ENCODE results near the gene LILRB1.
"Not testable (repeated sequence)": the region's sequence is repeated elsewhere in the genome, so short reads cannot be mapped to it uniquely, and the experiment has no call there.

DNA sequence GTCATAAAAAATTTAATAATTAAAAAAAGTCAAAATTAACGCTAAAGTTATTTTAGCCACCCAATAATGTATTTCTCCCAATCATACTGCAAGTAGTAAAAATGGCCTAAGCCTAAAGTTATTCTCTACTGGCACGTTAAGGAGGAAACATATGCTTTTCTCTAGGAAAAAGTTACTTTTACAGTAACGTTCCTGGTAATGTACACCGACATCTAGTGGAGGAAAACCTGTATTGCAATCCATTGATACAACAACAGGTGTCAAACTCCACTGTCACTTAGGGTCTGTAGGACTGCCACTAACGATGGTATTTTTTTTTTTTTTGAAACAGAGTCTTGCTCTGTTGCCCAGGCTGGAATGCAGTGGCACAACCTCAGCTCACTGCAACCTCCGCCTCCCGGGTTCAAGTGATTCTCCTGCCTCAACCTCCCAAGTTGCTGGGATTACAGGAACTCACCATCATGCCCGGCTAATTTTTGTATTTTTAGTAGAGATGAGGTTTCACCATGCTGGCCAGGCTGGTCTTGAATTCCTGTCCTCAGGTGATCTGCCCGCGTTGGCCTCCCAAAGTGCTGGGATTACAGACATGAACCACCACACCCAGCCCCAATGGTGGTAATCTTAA lies 46.0 kb downstream of the LILRB1 start:
- peak; percentile 54 to 71 (median 62) for TF ChIP-seq CTCF (IDR thresholded peaks at IDR 0.05)
- not testable (repeated sequence) for TF ChIP-seq POLR2A (IDR thresholded peaks at IDR 0.05)

Measured in uterus (tissue), 2 donors.